M059J (cell line): Measurements from ENCODE around the gene MOCS3. TPM values are rescaled to one million over a fixed set of nuclear protein-coding genes. Genes with fewer than 3 reads are reported as not detected.

Experiments
- DNase-seq: peaks from one replicate; pipeline ENCODE4 v3.0.0-alpha.2; 2012; ENCODE audit warnings: low read depth
- total RNA-seq: library from RNA; depleted of rRNA; stranded (reverse); fragments of >200 nt; shearing (Covaris generic); gene quantifications from 2 replicates; pipeline ENCODE4 v1.2.3, GENCODE V29; 2014; rRNA removed

MOCS3 gene
- total RNA-seq, 1 experiment from 2014 or later = 8.1 TPM

- no peak for DNase-seq
Measured at GRCh38 chr20:51010043-51010365, 51.4 kb downstream of the MOCS3 start.

DNA sequence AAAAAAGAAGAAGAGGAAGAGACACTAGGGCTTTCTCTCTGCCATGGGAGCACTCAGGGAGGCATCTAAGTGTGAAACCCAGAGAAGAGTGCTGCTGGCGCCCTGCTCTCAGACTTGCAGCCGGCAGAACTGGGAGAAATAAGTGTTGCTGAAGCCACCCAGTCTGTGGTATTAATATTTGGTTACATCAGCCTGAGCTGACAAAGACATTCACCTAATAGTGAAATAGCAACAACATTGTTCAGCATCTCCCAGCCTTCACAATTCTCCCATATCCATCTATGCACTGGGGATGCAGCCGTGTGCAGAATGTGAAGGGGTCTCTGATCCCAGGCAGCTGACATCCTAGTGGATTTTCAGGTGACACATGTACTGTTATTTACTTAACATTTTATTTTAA is 52.3 kb downstream of the MOCS3 start:
- no peak for DNase-seq

DNA sequence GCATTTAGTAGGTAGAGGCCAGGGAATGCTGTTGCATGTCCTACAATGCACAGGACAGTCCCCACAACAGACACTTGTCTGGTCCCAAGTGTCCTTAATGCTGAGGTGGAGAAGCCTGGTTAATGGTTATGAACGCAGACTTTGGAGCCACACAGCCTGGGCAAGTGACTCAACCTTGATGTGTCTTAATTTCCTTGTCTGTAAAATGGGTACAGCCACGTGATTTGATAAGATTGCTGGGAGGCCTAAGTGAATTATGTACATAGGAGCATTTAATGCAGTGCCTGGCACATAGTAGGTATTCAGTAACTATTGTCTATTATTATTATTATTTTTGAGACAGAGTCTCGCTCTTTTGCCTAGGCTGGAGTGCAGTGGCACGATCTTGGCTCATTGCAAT is 52.9 kb downstream of the MOCS3 start:
- no peak for DNase-seq

DNA sequence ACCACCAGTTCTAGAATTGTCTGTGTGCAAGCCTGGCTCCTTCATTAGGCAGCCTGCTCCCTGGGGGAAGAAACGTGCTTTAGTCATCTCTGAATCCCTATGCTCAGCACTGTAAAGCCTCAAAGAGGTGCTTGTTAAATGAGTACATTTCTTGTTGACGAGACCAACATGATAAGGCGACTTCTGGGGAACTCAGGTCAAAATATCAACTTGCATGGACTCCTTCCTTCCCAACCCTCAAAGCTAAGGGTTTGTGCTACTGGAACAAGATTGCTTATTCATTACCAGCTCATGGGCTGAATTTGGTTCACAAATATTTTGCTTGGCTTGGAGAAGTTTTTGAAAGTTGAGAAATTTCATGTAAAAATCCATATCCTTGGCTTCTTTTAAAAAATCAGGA is 53.7 kb downstream of the MOCS3 start:
- no peak for DNase-seq

Other genes with a start within 250 kb of the MOCS3 start
- gene PARD6B, start 227.2 kb upstream of the MOCS3 start, total RNA-seq = 9.4 and 16.6 TPM in 2 replicates
- 15.4 and 16.2 TPM in 2 replicates for gene BCAS4, start 163.8 kb upstream of the MOCS3 start, total RNA-seq
- 21.1 and 47.8 TPM in 2 replicates for gene ADNP, start 27.4 kb upstream of the MOCS3 start, total RNA-seq
- gene DPM1, start 286 bp upstream of the MOCS3 start, total RNA-seq = 198 and 215 TPM in 2 replicates
- gene KCNG1, start 64.3 kb downstream of the MOCS3 start, total RNA-seq = 2.4 and 4.5 TPM in 2 replicates